ENCODE results near the gene DCX.
"Not testable (repeated sequence)": the region's sequence is repeated elsewhere in the genome, so short reads cannot be mapped to it uniquely, and the experiment has no call there.

Gene DCX

DNA sequence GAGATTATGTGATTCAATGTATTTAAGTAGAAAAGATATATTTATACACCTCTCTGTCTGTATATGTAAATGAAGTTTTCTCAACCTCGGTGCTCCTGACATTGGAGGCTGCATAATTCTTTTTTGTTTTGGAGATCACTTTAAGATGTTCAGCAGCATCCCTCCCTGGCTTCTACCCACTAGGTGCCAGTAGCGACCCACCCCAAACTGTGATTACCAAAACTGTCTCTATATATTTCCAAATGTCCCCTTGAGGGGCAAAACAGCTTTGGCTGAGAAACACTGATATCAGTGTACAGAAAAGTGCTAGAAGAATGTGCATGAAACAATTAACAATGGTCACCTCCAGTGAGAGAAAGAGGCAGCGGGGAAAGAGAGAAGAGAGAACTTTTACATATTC is 51.2 kb downstream of the DCX start:
- DNase-seq (ENCODE audit: low read depth in 1 of 2, low spot score in 1 of 2) = no peak
- TF ChIP-seq JUND (IDR thresholded peaks at IDR 0.05; ENCODE audit: low read depth) = no peak
- in situ Hi-C loops (cut with HindIII; ENCODE audit: low pct_unique_long_range_greater_than_20kb, low sequenced_read_pairs) = no loop called here

DNA sequence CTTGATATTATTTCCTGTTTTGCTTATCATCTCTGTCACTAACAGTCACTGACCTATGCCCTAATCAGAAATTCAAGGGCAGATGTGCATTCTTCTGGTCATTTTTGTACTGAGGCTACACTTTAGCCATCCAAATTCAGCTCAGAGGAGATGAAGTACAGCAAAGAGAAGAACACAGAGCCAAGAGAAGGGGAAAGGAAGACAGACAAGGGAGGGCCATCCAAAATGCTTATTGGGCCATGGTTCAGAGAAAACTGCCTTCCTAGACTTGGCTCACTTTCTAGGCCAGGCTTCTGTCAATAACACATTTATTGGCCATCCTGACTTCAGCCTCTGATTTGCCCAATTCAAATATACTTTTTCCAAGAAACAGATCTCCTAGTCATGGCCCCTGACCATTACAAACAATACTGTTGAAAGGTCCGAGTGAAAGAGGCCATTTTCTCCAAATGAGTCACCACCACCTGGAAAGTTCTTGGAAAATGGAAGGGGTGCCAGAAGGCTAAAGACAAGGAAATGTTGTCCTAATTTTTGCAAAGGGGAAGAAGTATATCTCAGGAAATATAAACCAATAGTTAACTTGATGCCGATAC is 56.4 kb downstream of the DCX start:
- in situ Hi-C loops (cut with HindIII; ENCODE audit: low pct_unique_long_range_greater_than_20kb, low sequenced_read_pairs) = no loop called here
- TF ChIP-seq JUND (IDR thresholded peaks at IDR 0.05; ENCODE audit: low read depth) = no peak
- no peak for DNase-seq (ENCODE audit: low read depth in 1 of 2, low spot score in 1 of 2)

DNA sequence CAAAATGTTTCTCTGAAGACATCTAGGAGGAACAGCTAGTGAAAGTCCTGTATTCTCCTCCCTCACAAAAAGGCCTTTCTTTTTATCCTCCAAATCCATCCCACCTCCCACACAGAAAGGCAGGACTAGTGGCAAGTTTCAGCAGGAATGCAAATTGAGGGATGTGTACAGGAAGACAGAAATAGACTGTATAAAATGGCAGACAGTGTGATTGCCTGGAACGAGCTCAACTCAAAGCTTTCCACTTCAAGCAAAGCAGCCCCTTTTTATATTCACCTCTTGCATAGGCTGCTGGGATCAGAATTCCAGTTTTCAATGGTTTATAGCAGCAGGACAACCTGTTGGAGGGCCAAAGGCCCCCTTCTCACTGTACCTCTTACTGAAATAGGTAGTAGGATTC is 57.5 kb downstream of the DCX start:
- DNase-seq (ENCODE audit: low read depth in 1 of 2, low spot score in 1 of 2) = no peak
- TF ChIP-seq JUND (IDR thresholded peaks at IDR 0.05; ENCODE audit: low read depth) = no peak
- in situ Hi-C loops (cut with HindIII; ENCODE audit: low pct_unique_long_range_greater_than_20kb, low sequenced_read_pairs) = no loop called here

DNA sequence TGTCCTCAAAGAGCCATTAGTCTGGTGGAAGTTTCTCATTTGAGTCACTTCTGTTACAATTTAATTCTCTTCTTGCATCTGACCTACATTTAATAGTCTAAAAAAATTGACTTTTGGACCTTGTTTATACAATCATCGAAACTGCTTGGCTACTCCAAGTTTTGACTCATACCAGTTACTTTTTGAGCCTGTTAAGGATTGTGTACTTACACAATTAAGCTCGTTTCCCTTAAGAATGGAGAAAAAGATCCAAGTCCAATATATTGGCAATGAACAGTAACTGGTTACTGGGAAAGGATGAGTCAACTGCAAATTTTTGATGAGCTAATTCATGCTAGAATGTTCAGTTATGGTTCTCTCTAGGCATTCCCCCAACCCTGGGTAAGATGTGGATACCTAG is 58.2 kb downstream of the DCX start:
- in situ Hi-C loops (cut with HindIII; ENCODE audit: low pct_unique_long_range_greater_than_20kb, low sequenced_read_pairs) = no loop called here
- DNase-seq (ENCODE audit: low read depth in 1 of 2, low spot score in 1 of 2) = no peak
- no peak for TF ChIP-seq JUND (IDR thresholded peaks at IDR 0.05; ENCODE audit: low read depth)

- no peak for DNase-seq (ENCODE audit: low read depth in 1 of 2, low spot score in 1 of 2)
These were observed 59.6 kb downstream of the DCX start for GRCh38 chrX:111352424-111352823.

DNA sequence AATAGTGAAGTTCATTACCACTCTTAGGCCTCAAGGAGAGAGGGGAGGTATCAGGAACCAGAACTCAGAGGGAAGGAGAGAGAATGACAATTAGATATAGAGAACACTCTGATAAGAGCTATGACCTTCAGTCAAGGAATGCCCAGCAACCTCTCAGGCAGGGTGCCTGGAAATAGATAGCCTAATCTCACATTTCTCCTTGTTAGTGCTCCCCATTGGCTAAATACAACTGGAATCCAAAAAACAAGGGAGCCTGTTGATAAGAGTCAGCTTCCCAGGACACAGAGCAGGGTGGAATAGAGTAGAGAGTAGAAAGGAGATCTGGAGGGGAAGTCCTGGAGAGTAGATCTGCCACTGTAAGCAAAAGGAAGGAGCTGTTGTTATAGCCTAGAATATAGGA is 62.1 kb downstream of the DCX start:
- TF ChIP-seq JUND (IDR thresholded peaks at IDR 0.05; ENCODE audit: low read depth) = no peak
- in situ Hi-C loops (cut with HindIII; ENCODE audit: low pct_unique_long_range_greater_than_20kb, low sequenced_read_pairs) = no loop called here
- no peak for DNase-seq (ENCODE audit: low read depth in 1 of 2, low spot score in 1 of 2)

More at GRCh38 chrX:111352424-111352823, 59.6 kb downstream of the DCX start:
- TF ChIP-seq JUND (IDR thresholded peaks at IDR 0.05; ENCODE audit: low read depth) = no peak
- in situ Hi-C loops (cut with HindIII; ENCODE audit: low pct_unique_long_range_greater_than_20kb, low sequenced_read_pairs) = no loop called here

- in situ Hi-C loops (cut with HindIII; ENCODE audit: low pct_unique_long_range_greater_than_20kb, low sequenced_read_pairs) = no loop called here
- TF ChIP-seq JUND (IDR thresholded peaks at IDR 0.05; ENCODE audit: low read depth) = no peak
- DNase-seq (ENCODE audit: low read depth in 1 of 2, low spot score in 1 of 2) = no peak
These were observed 62.9 kb downstream of the DCX start for GRCh38 chrX:111349101-111349500.

- no peak for DNase-seq (ENCODE audit: low read depth in 1 of 2, low spot score in 1 of 2)
- in situ Hi-C loops (cut with HindIII; ENCODE audit: low pct_unique_long_range_greater_than_20kb, low sequenced_read_pairs) = no loop called here
- TF ChIP-seq JUND (IDR thresholded peaks at IDR 0.05; ENCODE audit: low read depth) = no peak
These were observed 63.6 kb downstream of the DCX start for GRCh38 chrX:111348429-111348828.

DNA sequence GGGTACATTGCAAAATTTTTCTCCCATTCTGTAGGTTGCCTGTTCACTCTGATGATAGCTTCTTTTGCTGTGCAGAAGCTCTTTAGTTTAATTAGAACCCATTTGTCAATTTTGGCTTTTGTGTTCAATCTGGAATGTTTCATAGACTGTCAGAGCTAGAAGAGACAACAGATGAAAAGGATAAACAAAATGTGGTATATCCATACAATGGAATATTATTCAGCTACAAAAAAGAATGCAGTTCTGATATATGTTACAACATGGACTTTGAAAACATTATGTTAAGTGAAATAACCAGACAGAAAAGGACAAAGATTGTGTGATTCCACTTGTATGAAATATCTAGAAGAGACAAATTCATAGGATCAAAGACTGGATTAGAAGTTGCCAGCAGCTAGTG is 65.8 kb downstream of the DCX start:
- DNase-seq (ENCODE audit: low read depth in 1 of 2, low spot score in 1 of 2); in situ Hi-C loops (cut with HindIII; ENCODE audit: low pct_unique_long_range_greater_than_20kb, low sequenced_read_pairs): not testable (repeated sequence)

DNA sequence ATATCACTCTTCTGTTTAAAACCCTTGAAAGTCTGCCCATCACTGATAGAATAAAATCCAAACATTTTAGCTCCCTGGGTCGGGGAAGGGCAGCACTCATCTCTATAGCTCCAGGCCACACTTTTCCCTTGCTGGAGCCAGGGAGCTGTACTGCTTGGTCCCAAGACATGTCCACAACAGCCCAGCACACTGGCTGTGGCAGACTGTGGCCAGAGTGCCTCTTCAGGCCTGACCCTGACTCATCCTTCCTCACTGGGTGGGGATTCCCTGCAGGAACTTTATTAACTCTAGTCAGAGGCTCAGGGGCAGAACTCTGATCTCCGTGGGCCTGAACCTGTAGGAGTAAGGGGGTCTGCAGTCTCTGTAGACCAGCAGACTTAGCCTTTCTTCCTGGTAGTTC is 71.9 kb downstream of the DCX start:
- DNase-seq (ENCODE audit: low read depth in 1 of 2, low spot score in 1 of 2) = no peak
- in situ Hi-C loops (cut with HindIII; ENCODE audit: low pct_unique_long_range_greater_than_20kb, low sequenced_read_pairs) = no loop called here

GRCh38 chrX:111339212-111339611 is 72.8 kb downstream of the DCX start:
- no peak for DNase-seq (ENCODE audit: low read depth in 1 of 2, low spot score in 1 of 2)
- TF ChIP-seq JUND (IDR thresholded peaks at IDR 0.05; ENCODE audit: low read depth) = no peak
- in situ Hi-C loops (cut with HindIII; ENCODE audit: low pct_unique_long_range_greater_than_20kb, low sequenced_read_pairs) = no loop called here

More for the DNA sequence above, 71.9 kb downstream of the DCX start:
- no peak for TF ChIP-seq JUND (IDR thresholded peaks at IDR 0.05; ENCODE audit: low read depth)

GRCh38 chrX:111338095-111338698 is 73.8 kb downstream of the DCX start:
- no peak for DNase-seq (ENCODE audit: low read depth in 1 of 2, low spot score in 1 of 2)
- TF ChIP-seq JUND (IDR thresholded peaks at IDR 0.05; ENCODE audit: low read depth) = no peak
- in situ Hi-C loops (cut with HindIII; ENCODE audit: low pct_unique_long_range_greater_than_20kb, low sequenced_read_pairs) = no loop called here

- in situ Hi-C loops (cut with HindIII; ENCODE audit: low pct_unique_long_range_greater_than_20kb, low sequenced_read_pairs) = no loop called here
- TF ChIP-seq JUND (IDR thresholded peaks at IDR 0.05; ENCODE audit: low read depth) = no peak
- no peak for DNase-seq (ENCODE audit: low read depth in 1 of 2, low spot score in 1 of 2)
These were observed 74.8 kb downstream of the DCX start for GRCh38 chrX:111337067-111337637.

DNA sequence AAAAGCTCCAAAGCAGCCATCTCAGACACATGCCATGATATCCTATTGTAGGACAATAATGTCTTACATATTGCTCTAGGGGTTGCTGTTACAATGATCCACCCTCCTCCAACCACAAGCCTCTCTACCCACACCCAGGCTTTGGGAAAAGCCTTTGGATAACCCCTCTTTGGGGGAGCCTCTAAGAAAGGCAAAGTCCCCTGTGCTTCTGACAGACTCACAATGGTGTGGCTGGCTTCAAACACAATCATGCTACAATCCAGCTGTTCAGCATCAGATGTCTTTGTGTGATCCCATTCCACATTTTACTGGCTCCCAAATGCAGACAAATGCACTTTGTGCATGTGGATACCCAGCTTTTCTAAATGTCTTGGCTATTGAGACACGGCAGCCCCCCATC is 75.9 kb downstream of the DCX start:
- TF ChIP-seq JUND (IDR thresholded peaks at IDR 0.05; ENCODE audit: low read depth) = no peak
- no peak for DNase-seq (ENCODE audit: low read depth in 1 of 2, low spot score in 1 of 2)
- in situ Hi-C loops (cut with HindIII; ENCODE audit: low pct_unique_long_range_greater_than_20kb, low sequenced_read_pairs) = no loop called here
